Upper lobe of left lung (tissue), 6 donors: Measurements from ENCODE around the gene STIM1. TPM values are rescaled to one million over a fixed set of nuclear protein-coding genes. Genes with fewer than 3 reads are reported as not detected.

Experiments used
- ATAC-seq, 2 donors: fragments of 200-7000 bp; cut with Tn5 transposase; one replicate each; pipeline ENCODE4 v1.9.1; 2022; ENCODE audit warnings: mild to moderate bottlenecking in 2 of 2, moderate library complexity in 2 of 2; ENCODE audit not compliant: low FRiP score in 2 of 2
- DNase-seq, 2 donors: peaks; one replicate each; pipeline ENCODE4 v3.0.0-alpha.2; 2019 to 2020
- H3K27ac ChIP-seq, 4 donors: fragments of 200-600 bp; sonication (generic); one replicate each; pipeline ENCODE4 v1.5.1; 2016 to 2019
- H3K27me3 ChIP-seq, 4 donors: fragments of 200-600 bp; sonication (generic); one replicate each; pipeline ENCODE4 v1.5.1; 2017 to 2019
- H3K36me3 ChIP-seq, 4 donors: fragments of 200-600 bp; sonication (generic); one replicate each; pipeline ENCODE4 v1.5.1; 2016 to 2019
- H3K4me1 ChIP-seq, 4 donors: fragments of 200-600 bp; sonication (generic); one replicate each; pipeline ENCODE4 v1.5.1; 2018 to 2019
- H3K4me3 ChIP-seq, 4 donors: fragments of 200-600 bp; sonication (generic); one replicate each; pipeline ENCODE4 v1.5.1; 2017 to 2019; ENCODE audit warnings: mild to moderate bottlenecking in 2 of 4, moderate library complexity in 1 of 4
- H3K9me3 ChIP-seq, 4 donors: fragments of 200-600 bp; sonication (generic); one replicate each; pipeline ENCODE4 v1.5.1; 2018 to 2019
- EP300 ChIP-seq, 4 donors: sonication (generic); formaldehyde crosslinking; IDR thresholded peaks; one replicate each; pipeline ENCODE4 v1.5.1; 2017; ENCODE audit warnings: antibody characterized with exemption in 4 of 4, control low read depth in 2 of 4
- POLR2A ChIP-seq, 4 donors: fragments of 450-650 bp; IDR thresholded peaks; one replicate each; pipeline ENCODE4 v1.5.1; 2016 to 2017; ENCODE audit warnings: antibody characterized with exemption in 4 of 4, mild to moderate bottlenecking in 2 of 4
- POLR2AphosphoS5 ChIP-seq, 2 donors: sonication (generic); formaldehyde crosslinking; IDR thresholded peaks; one replicate each; pipeline ENCODE4 v1.5.1; 2017; ENCODE audit warnings: antibody characterized with exemption in 2 of 2
- WGBS, 2 donors: methylation state at CpG; one replicate each; pipeline ENCODE4 v1.1.5; 2017 to 2018; 5-methylcytosine and 5-hydroxymethylcytosine counted together
- total RNA-seq, 6 donors: library from RNA; depleted of rRNA in 4 of 6; stranded (reverse); fragments of >200 nt in 4 of 6; gene quantifications; one replicate each; pipeline versions ENCODE4 v1.1.0 to v1.2.1, GENCODE V29; 2016 to 2021
- TF ChIP-seq, protein P1 (sequence below), 6 experiments: fragments of 450-650 bp in 4 of 6; fragments of 200-600 bp in 2 of 6; sonication (generic) in 2 of 6; IDR thresholded peaks; one replicate each; pipeline ENCODE4 v1.5.1; 2016 to 2019; ENCODE audit warnings: antibody characterized with exemption in 6 of 6
- donor health status: DM: no; HTN: no; CAD: no; lungs with moderate emphysema.
- donor health status: DM: no; HTN: yes; CAD: no; lungs with severe emphysema.

Gene STIM1
- total RNA-seq, 6 donors from 2014 or later: 39.7 to 81.8 (median 56.5) TPM

DNA sequence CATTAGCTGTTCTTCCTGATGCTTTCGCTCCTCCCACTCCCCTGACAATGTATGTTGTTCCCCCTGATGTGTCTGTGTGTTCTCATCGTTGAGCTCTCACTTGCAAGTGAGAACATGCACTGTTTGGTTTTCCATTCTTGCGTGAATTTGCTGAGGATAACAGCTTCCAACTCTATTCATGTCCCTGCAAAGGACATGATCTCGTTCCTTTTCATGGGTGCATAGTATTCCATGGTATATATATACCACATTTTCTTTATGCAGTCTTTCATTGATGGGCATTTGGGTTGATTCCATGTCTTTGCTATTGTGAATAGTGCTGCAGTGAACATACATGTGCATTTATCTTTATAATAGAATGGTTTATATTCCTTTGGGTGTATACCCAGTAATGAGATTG, 180.5 kb downstream of the STIM1 start:
- WGBS, 2 donors: 93 to 95% methylated on average over 4 of the region's 4 CpGs
- TF ChIP-seq POLR2AphosphoS5 (IDR thresholded peaks at IDR 0.05) (no peak), EP300 (IDR thresholded peaks at IDR 0.05) (no peak), POLR2A (IDR thresholded peaks at IDR 0.05) (no peak)
- TF ChIP-seq, protein P1, sequence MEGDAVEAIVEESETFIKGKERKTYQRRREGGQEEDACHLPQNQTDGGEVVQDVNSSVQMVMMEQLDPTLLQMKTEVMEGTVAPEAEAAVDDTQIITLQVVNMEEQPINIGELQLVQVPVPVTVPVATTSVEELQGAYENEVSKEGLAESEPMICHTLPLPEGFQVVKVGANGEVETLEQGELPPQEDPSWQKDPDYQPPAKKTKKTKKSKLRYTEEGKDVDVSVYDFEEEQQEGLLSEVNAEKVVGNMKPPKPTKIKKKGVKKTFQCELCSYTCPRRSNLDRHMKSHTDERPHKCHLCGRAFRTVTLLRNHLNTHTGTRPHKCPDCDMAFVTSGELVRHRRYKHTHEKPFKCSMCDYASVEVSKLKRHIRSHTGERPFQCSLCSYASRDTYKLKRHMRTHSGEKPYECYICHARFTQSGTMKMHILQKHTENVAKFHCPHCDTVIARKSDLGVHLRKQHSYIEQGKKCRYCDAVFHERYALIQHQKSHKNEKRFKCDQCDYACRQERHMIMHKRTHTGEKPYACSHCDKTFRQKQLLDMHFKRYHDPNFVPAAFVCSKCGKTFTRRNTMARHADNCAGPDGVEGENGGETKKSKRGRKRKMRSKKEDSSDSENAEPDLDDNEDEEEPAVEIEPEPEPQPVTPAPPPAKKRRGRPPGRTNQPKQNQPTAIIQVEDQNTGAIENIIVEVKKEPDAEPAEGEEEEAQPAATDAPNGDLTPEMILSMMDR (IDR thresholded peaks at IDR 0.05): no peak
- Histone ChIP-seq H3K27ac (no peak overlapping the region), H3K27me3 (no peaks in the 10 kb centered on the region), H3K36me3 (no peaks in the 10 kb centered on the region), H3K4me3 (no peak overlapping the region), H3K9me3 (no peaks in the 10 kb centered on the region), H3K4me1 (no peaks in the 10 kb centered on the region)
- no peak for ATAC-seq
- DNase-seq: no peak

DNA sequence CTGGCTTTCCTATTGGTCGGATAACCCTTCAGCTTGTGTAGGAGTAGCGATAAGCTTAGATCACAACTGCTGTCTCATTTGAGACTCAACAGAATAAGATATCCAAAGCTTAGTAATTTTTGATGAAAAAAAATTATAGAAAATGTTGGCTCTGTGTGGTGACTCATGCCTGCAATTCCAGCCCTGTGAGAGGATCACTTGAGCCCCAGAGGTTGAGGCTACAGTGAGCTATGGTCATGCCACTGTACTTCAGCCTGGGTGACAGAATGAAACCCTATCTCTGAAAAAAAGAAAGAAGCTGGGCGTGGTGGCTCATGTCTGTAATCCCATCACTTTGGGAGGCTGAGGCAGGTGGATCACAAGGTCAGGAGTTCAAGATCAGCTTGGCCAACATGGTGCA, 183.5 kb downstream of the STIM1 start:
- Histone ChIP-seq H3K36me3 (no peaks in the 10 kb centered on the region), H3K4me1 (no peaks in the 10 kb centered on the region), H3K9me3 (no peaks in the 10 kb centered on the region), H3K27ac (no peak overlapping the region), H3K27me3 (no peaks in the 10 kb centered on the region), H3K4me3 (no peak overlapping the region)
- no peak for TF ChIP-seq POLR2AphosphoS5 (IDR thresholded peaks at IDR 0.05)
- TF ChIP-seq, protein P1 (IDR thresholded peaks at IDR 0.05): no peak
- WGBS, 2 donors: 97 to 98% methylated on average over 3 of the region's 3 CpGs
- ATAC-seq (no peak), DNase-seq (no peak)

DNA sequence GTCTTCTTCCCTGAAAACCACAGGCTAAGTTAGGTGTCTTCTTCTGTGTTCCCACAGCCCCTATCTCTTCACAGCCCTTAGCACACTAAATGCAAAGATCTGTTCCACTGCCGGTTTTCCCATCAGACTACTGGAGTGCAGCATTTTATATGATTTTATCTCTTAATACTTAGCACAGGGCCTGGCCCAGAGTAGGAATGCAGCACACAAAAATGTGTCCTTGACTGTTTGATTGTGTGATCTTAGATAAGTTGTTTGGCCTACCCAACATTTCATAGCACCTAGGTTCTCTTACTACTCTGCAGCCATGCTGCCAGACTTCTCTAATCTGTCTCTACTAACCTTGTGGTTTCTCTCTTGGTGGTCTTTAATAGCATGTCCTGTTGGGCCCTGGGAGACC, 185.0 kb downstream of the STIM1 start:
- no peak overlapping the region for H3K27ac ChIP-seq
- ATAC-seq (no peak), DNase-seq (no peak)
- 79 to 89% methylated on average over 1 of the region's 1 CpG for WGBS, 2 donors
- no peaks in the 10 kb centered on the region for H3K27me3 ChIP-seq
- TF ChIP-seq, protein P1 (IDR thresholded peaks at IDR 0.05): no peak
- TF ChIP-seq POLR2AphosphoS5 (IDR thresholded peaks at IDR 0.05): no peak
- no peak for TF ChIP-seq EP300 (IDR thresholded peaks at IDR 0.05)
- no peak for TF ChIP-seq POLR2A (IDR thresholded peaks at IDR 0.05)
- H3K9me3 ChIP-seq: no peaks in the 10 kb centered on the region
- peaks cover 0 to 7% (median 1%) of the 10 kb centered on the region in 4 donors for H3K4me1 ChIP-seq
- no peaks in the 10 kb centered on the region for H3K36me3 ChIP-seq
- H3K4me3 ChIP-seq: no peak overlapping the region

DNA sequence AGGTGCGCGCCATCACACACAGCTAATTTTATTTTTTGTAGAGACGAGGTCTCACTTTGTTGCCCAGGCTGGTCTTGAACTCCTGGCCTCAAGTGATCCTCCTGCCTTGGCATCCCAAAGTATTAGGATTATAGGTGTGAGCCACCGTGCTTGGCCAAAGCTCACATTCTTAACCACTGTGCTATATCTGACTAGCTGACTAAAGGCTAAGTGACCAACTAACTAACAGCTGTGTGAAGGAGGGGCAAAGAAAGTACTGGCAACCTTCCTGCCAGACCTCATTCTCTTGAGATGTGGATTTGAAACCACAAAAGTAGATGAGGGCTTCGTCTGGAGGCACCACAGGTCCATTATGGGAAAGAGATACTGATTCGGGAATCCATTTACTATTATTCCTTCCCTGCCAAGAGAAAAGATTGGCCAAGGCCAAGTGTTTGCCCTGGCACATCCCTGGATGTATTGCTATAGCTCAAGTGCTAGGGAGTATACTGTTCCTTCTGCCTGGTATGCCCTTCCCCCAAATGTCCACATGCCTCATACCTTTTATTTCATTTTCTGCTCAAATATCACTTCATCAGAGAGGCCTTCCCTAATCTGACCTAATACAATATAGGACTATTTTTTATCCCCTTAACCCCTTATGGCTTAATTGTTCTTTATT, 186.4 kb downstream of the STIM1 start:
- H3K27ac ChIP-seq: no peak overlapping the region
- no peaks in the 10 kb centered on the region for H3K9me3 ChIP-seq
- ATAC-seq: peak in 1 of 2 donors; percentile 49
- no peak for DNase-seq
- TF ChIP-seq, protein P1 (IDR thresholded peaks at IDR 0.05): no peak
- no peak for TF ChIP-seq POLR2AphosphoS5 (IDR thresholded peaks at IDR 0.05)
- TF ChIP-seq POLR2A (IDR thresholded peaks at IDR 0.05): no peak
- TF ChIP-seq EP300 (IDR thresholded peaks at IDR 0.05): no peak
- H3K4me3 ChIP-seq: no peak overlapping the region
- 89 to 91% methylated on average over 6 of the region's 6 CpGs for WGBS, 2 donors
- H3K27me3 ChIP-seq: no peaks in the 10 kb centered on the region
- H3K36me3 ChIP-seq: no peaks in the 10 kb centered on the region
- H3K4me1 ChIP-seq: peaks cover 0 to 7% (median 1%) of the 10 kb centered on the region in 4 donors
